Omental fat pad (tissue), 4 donors: ENCODE measurements around the gene DLG1. TPM values are rescaled to one million over a fixed set of nuclear protein-coding genes. Genes with fewer than 3 reads are reported as not detected.
A peak's percentile ranks its signal among the peaks of the same experiment; 100 is the strongest.

ENCODE experiments used
- ATAC-seq: fragments of 150-250 bp; one replicate; pipeline ENCODE4 v1.9.1; 2016; ENCODE audit warnings: mild to moderate bottlenecking, moderate library complexity; ENCODE audit not compliant: low FRiP score
- DNase-seq: peaks from one replicate; pipeline ENCODE4 v3.0.0-alpha.2; 2019; ENCODE audit warnings: low spot score
- CTCF ChIP-seq, 3 donors: fragments of 450-650 bp; IDR thresholded peaks; one replicate each; pipeline ENCODE4 v1.5.1; 2016 to 2017; ENCODE audit warnings: antibody characterized with exemption in 3 of 3, mild to moderate bottlenecking in 3 of 3, moderate library complexity in 2 of 3
- total RNA-seq, 4 donors: library from RNA; depleted of rRNA; stranded (reverse); fragments of >200 nt; gene quantifications; one replicate each; pipeline ENCODE4 v1.1.0, GENCODE V29; 2016

Gene DLG1
- total RNA-seq, 4 donors from 2014 or later = 47.1 to 65.4 (median 60.2) TPM

GRCh38 chr3:197229178-197229577, 69.2 kb downstream of the DLG1 start:
- TF ChIP-seq CTCF (IDR thresholded peaks at IDR 0.05) = no peak
- ATAC-seq (no peak), DNase-seq (no peak)

- ATAC-seq = no peak
- TF ChIP-seq CTCF (IDR thresholded peaks at IDR 0.05) = no peak
- no peak for DNase-seq
Measured at GRCh38 chr3:197227780-197228574, 70.4 kb downstream of the DLG1 start.

GRCh38 chr3:197226179-197226578, 72.2 kb downstream of the DLG1 start:
- ATAC-seq (no peak), DNase-seq (no peak)
- no peak for TF ChIP-seq CTCF (IDR thresholded peaks at IDR 0.05)

- ATAC-seq = no peak
- DNase-seq = no peak
- no peak for TF ChIP-seq CTCF (IDR thresholded peaks at IDR 0.05)
Measured at GRCh38 chr3:197225579-197225978, 72.8 kb downstream of the DLG1 start.

GRCh38 chr3:197224034-197224444, 74.4 kb downstream of the DLG1 start:
- no peak for ATAC-seq

GRCh38 chr3:197222937-197223370, 75.5 kb downstream of the DLG1 start:
- DNase-seq = no peak
- peak; percentile 26 for ATAC-seq
- TF ChIP-seq CTCF (IDR thresholded peaks at IDR 0.05) = no peak

More at GRCh38 chr3:197224034-197224444, 74.4 kb downstream of the DLG1 start:
- no peak for TF ChIP-seq CTCF (IDR thresholded peaks at IDR 0.05)
- no peak for DNase-seq

- no peak for TF ChIP-seq CTCF (IDR thresholded peaks at IDR 0.05)
- DNase-seq (no peak), ATAC-seq (no peak)
Measured at GRCh38 chr3:197219619-197220018, 78.8 kb downstream of the DLG1 start.
